Activated T-helper 2 cell treated with anti-CD3 and anti-CD28 coated beads, Interferon-gamma antibody, Interleukin-2, Interleukin-4, amounts not matched to agents 10 μg/mL and 5 μg/mL and 100 μg/mL, durations not matched to agents 14 hours and 24 hours and 36 hours (primary cell): ENCODE data around the gene FGFR3. TPM values are rescaled to one million over a fixed set of nuclear protein-coding genes. Genes with fewer than 3 reads are reported as not detected.

Source experiments
- DNase-seq: peaks from one replicate; pipeline ENCODE4 v3.0.0; 2021; ENCODE audit warnings: low spot score
- H3K27ac Mint-ChIP-seq: one replicate; pipeline ENCODE4 v1.8.0; 2021; ENCODE audit warnings: mixed read lengths
- H3K27me3 Mint-ChIP-seq: one replicate; pipeline ENCODE4 v1.8.0; 2021; ENCODE audit warnings: low read depth, mixed read lengths
- H3K36me3 Mint-ChIP-seq: one replicate; pipeline ENCODE4 v1.8.0; 2021; ENCODE audit warnings: low read depth, mixed read lengths
- H3K4me1 Mint-ChIP-seq: one replicate; pipeline ENCODE4 v1.8.0; 2021; ENCODE audit warnings: low read depth, mixed read lengths
- H3K4me3 Mint-ChIP-seq: one replicate; pipeline ENCODE4 v1.8.0; 2021; ENCODE audit warnings: low read depth, mild to moderate bottlenecking, moderate library complexity, mixed read lengths
- H3K9me3 Mint-ChIP-seq: one replicate; pipeline ENCODE4 v1.8.0; 2021; ENCODE audit warnings: mixed read lengths
- intact Hi-C: fragments of 100-400 bp; cut with micrococcal nuclease; formaldehyde crosslinking; loops from one replicate; pipeline ENCODE4 v1.15.1; 2023
- total RNA-seq: library from RNA; stranded (reverse); gene quantifications from 2 replicates; pipeline ENCODE4 v1.2.3, GENCODE V29; 2022

The FGFR3 gene
- total RNA-seq, 1 donor from 2014 or later, result 0.80 TPM

GRCh38 chr4:1806596-1807331 is 13.7 kb downstream of the FGFR3 start:
- Mint-ChIP-seq H3K27me3 (no peaks in the 10 kb centered on the region), H3K4me3 (no peak overlapping the region), H3K27ac (no peak overlapping the region), H3K4me1 (no peaks in the 10 kb centered on the region), H3K36me3 (no peaks in the 10 kb centered on the region), H3K9me3 (no peaks in the 10 kb centered on the region)
- intact Hi-C loops, result no loop called here
- DNase-seq, result no peak

- H3K27ac Mint-ChIP-seq, result no peak overlapping the region
Observed at GRCh38 chr4:1807332-1807777, 14.3 kb downstream of the FGFR3 start.

GRCh38 chr4:1808396-1808795 is 15.3 kb downstream of the FGFR3 start:
- intact Hi-C loops, result no loop called here
- no peak overlapping the region for H3K4me3 Mint-ChIP-seq

More at GRCh38 chr4:1807332-1807777, 14.3 kb downstream of the FGFR3 start:
- no peaks in the 10 kb centered on the region for H3K9me3 Mint-ChIP-seq
- no peak overlapping the region for H3K4me3 Mint-ChIP-seq
- no peak for DNase-seq
- no peaks in the 10 kb centered on the region for H3K36me3 Mint-ChIP-seq
- H3K27me3 Mint-ChIP-seq, result no peaks in the 10 kb centered on the region
- intact Hi-C loops, result no loop called here
- no peaks in the 10 kb centered on the region for H3K4me1 Mint-ChIP-seq

GRCh38 chr4:1808851-1809753 is 16.0 kb downstream of the FGFR3 start:
- no peak for DNase-seq
- intact Hi-C loops, result no loop called here
- no peaks in the 10 kb centered on the region for H3K27me3 Mint-ChIP-seq

More at GRCh38 chr4:1808396-1808795, 15.3 kb downstream of the FGFR3 start:
- no peaks in the 10 kb centered on the region for H3K9me3 Mint-ChIP-seq
- no peak for DNase-seq
- H3K36me3 Mint-ChIP-seq, result no peaks in the 10 kb centered on the region
- H3K27me3 Mint-ChIP-seq, result no peaks in the 10 kb centered on the region
- no peaks in the 10 kb centered on the region for H3K4me1 Mint-ChIP-seq
- no peak overlapping the region for H3K27ac Mint-ChIP-seq

GRCh38 chr4:1809754-1810502 is 16.8 kb downstream of the FGFR3 start:
- H3K36me3 Mint-ChIP-seq, result peaks cover 7% of the 10 kb centered on the region
- H3K4me1 Mint-ChIP-seq, result no peaks in the 10 kb centered on the region
- DNase-seq, result peak; percentile 60
- no peak overlapping the region for H3K4me3 Mint-ChIP-seq
- H3K27me3 Mint-ChIP-seq, result no peaks in the 10 kb centered on the region
- H3K27ac Mint-ChIP-seq, result no peak overlapping the region
- H3K9me3 Mint-ChIP-seq, result no peaks in the 10 kb centered on the region
- intact Hi-C loops, result loop anchor here (1.0 kb wide), 1 partner anchor 62 kb away; no protein-coding TSS in a partner anchor

More at GRCh38 chr4:1808851-1809753, 16.0 kb downstream of the FGFR3 start:
- Mint-ChIP-seq H3K4me3 (no peak overlapping the region), H3K27ac (no peak overlapping the region), H3K36me3 (no peaks in the 10 kb centered on the region), H3K9me3 (no peaks in the 10 kb centered on the region), H3K4me1 (no peaks in the 10 kb centered on the region)

- no peak for DNase-seq
- Mint-ChIP-seq H3K36me3 (peaks cover 10% of the 10 kb centered on the region), H3K27ac (no peak overlapping the region), H3K4me1 (no peaks in the 10 kb centered on the region), H3K27me3 (no peaks in the 10 kb centered on the region), H3K9me3 (no peaks in the 10 kb centered on the region), H3K4me3 (no peak overlapping the region)
- intact Hi-C loops, result loop anchor here (1.0 kb wide), 1 partner anchor 62 kb away; no protein-coding TSS in a partner anchor
Observed at GRCh38 chr4:1810765-1811164, 17.7 kb downstream of the FGFR3 start.

- Mint-ChIP-seq H3K4me3 (no peak overlapping the region), H3K27me3 (no peaks in the 10 kb centered on the region), H3K27ac (no peak overlapping the region), H3K36me3 (peaks cover 24% of the 10 kb centered on the region), H3K9me3 (no peaks in the 10 kb centered on the region), H3K4me1 (no peaks in the 10 kb centered on the region)
- intact Hi-C loops, result no loop called here
- DNase-seq, result no peak
Observed at GRCh38 chr4:1812720-1813119, 19.6 kb downstream of the FGFR3 start.

- no peak for DNase-seq
- Mint-ChIP-seq H3K36me3 (peaks cover 27% of the 10 kb centered on the region), H3K9me3 (no peaks in the 10 kb centered on the region), H3K27ac (no peak overlapping the region), H3K4me1 (no peaks in the 10 kb centered on the region), H3K4me3 (no peak overlapping the region), H3K27me3 (no peaks in the 10 kb centered on the region)
- intact Hi-C loops, result no loop called here
Observed at GRCh38 chr4:1813231-1813630, 20.1 kb downstream of the FGFR3 start.

- H3K27ac Mint-ChIP-seq, result no peak overlapping the region
- no peaks in the 10 kb centered on the region for H3K27me3 Mint-ChIP-seq
- no peak overlapping the region for H3K4me3 Mint-ChIP-seq
- intact Hi-C loops, result no loop called here
- H3K4me1 Mint-ChIP-seq, result no peaks in the 10 kb centered on the region
- peaks cover 27% of the 10 kb centered on the region for H3K36me3 Mint-ChIP-seq
- no peak for DNase-seq
- H3K9me3 Mint-ChIP-seq, result no peaks in the 10 kb centered on the region
Observed at GRCh38 chr4:1813915-1814314, 20.8 kb downstream of the FGFR3 start.

- H3K4me1 Mint-ChIP-seq, result no peaks in the 10 kb centered on the region
- H3K27me3 Mint-ChIP-seq, result no peaks in the 10 kb centered on the region
- no peak for DNase-seq
- H3K9me3 Mint-ChIP-seq, result no peaks in the 10 kb centered on the region
- H3K4me3 Mint-ChIP-seq, result no peak overlapping the region
- no peak overlapping the region for H3K27ac Mint-ChIP-seq
- H3K36me3 Mint-ChIP-seq, result peaks cover 32% of the 10 kb centered on the region
- intact Hi-C loops, result no loop called here
Observed at GRCh38 chr4:1814453-1814852, 21.4 kb downstream of the FGFR3 start.

GRCh38 chr4:1815096-1815996 is 22.3 kb downstream of the FGFR3 start:
- Mint-ChIP-seq H3K4me3 (no peak overlapping the region), H3K36me3 (peaks cover 38% of the 10 kb centered on the region), H3K9me3 (no peaks in the 10 kb centered on the region)

More at GRCh38 chr4:1815096-1815996, 22.3 kb downstream of the FGFR3 start:
- Mint-ChIP-seq H3K27me3 (no peaks in the 10 kb centered on the region), H3K4me1 (no peaks in the 10 kb centered on the region), H3K27ac (no peak overlapping the region)
- intact Hi-C loops, result no loop called here
- DNase-seq, result no peak
